Measurements from ENCODE around the gene NAALADL2. TPM values are rescaled to one million over a fixed set of nuclear protein-coding genes. Genes with fewer than 3 reads are reported as not detected.

Gene NAALADL2
- total and polyA plus RNA-seq, 2 donors from 2014 or later: 2.0 to 20.2 TPM

DNA sequence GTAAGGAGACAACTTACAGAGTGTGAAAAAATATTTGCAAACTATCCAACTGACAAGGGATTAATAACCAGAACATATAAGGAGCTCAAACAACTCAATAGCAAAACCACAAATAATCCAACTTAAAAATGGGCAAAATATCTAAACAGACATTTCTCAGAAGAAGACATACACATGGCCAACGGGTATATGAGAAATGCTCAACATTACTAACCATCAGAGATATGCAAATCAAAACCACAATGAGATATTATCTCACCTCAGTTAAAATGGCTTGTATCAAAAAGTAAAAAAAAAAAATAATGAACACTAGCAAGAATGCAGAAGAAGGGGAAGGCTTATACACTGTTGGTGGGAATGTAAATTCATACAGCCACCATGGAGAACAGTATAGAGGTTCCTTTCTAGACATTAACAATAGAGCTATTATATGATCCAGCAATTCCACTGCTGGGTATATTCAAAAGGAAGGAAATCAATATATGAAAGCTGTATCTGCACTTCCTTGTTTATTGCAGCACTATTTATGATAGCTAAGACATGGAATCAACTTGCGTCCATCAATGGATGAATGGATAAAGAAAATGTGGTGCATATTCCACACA is 998.6 kb downstream of the NAALADL2 start:
- intact Hi-C loops (cut with DNase I): no loop called here

More for the DNA sequence above, 998.6 kb downstream of the NAALADL2 start:
- Histone ChIP-seq H3K9me3 (ENCODE audit: control insufficient read depth in 2 of 3, insufficient read depth in 1 of 3, low read length in 3 of 3) (no peaks in the 10 kb centered on the region), H3K4me3 (ENCODE audit: low read length in 3 of 3) (no peak overlapping the region), H3K36me3 (ENCODE audit: control insufficient read depth in 2 of 3, insufficient read depth in 3 of 3, low read length in 3 of 3) (no peaks in the 10 kb centered on the region), H3K27me3 (ENCODE audit: control insufficient read depth, insufficient read depth, low read length) (no peaks in the 10 kb centered on the region), H3K9ac (ENCODE audit: low read length in 3 of 3) (no peak overlapping the region), H3K4me1 (ENCODE audit: control insufficient read depth in 2 of 3, insufficient read depth in 2 of 3, low read depth in 1 of 3, low read length in 3 of 3) (no peaks in the 10 kb centered on the region), H3K27ac (ENCODE audit: low read depth in 2 of 2, low read length in 2 of 2) (no peak overlapping the region)
- FAIRE-seq (no peak), DNase-seq (no peak)
- TF ChIP-seq, protein P1, sequence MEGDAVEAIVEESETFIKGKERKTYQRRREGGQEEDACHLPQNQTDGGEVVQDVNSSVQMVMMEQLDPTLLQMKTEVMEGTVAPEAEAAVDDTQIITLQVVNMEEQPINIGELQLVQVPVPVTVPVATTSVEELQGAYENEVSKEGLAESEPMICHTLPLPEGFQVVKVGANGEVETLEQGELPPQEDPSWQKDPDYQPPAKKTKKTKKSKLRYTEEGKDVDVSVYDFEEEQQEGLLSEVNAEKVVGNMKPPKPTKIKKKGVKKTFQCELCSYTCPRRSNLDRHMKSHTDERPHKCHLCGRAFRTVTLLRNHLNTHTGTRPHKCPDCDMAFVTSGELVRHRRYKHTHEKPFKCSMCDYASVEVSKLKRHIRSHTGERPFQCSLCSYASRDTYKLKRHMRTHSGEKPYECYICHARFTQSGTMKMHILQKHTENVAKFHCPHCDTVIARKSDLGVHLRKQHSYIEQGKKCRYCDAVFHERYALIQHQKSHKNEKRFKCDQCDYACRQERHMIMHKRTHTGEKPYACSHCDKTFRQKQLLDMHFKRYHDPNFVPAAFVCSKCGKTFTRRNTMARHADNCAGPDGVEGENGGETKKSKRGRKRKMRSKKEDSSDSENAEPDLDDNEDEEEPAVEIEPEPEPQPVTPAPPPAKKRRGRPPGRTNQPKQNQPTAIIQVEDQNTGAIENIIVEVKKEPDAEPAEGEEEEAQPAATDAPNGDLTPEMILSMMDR (IDR thresholded peaks at IDR 0.05; ENCODE audit: borderline replicate concordance, extremely low read depth, insufficient read depth): no peak

Small RNAs within 50 kb of the gene (microRNA-seq; reads per million reads assigned to microRNA genes)
- not detected for gene MIR4789

Measured in kidney (tissue), 14 donors.